HepG2 (cell line): Measurements from ENCODE around the gene ZFP36. TPM values are rescaled to one million over a fixed set of nuclear protein-coding genes. Genes with fewer than 3 reads are reported as not detected.
A peak's percentile ranks its signal among the peaks of the same experiment; 100 is the strongest.

ENCODE experiments used
- ADNP ChIP-seq: sonication (generic); formaldehyde crosslinking; IDR thresholded peaks from 2 replicates; pipeline ENCODE4 v1.4.0; 2020; ENCODE audit warnings: missing genetic modification reagents
- DBP ChIP-seq: sonication (generic); formaldehyde crosslinking; IDR thresholded peaks from 2 replicates; pipeline ENCODE4 v1.4.0; 2020; ENCODE audit warnings: missing genetic modification reagents; ENCODE audit errors: not compliant biosample characterization
- ELF3 ChIP-seq: IDR thresholded peaks from 2 replicates; pipeline ENCODE4 v1.6.1; 2016; ENCODE audit warnings: missing genetic modification reagents, missing compliant biosample characterization
- FUBP1 ChIP-seq: sonication (generic); formaldehyde crosslinking; IDR thresholded peaks from 2 replicates; pipeline ENCODE4 v1.5.1; 2020; ENCODE audit warnings: missing genetic modification reagents, mild to moderate bottlenecking, borderline replicate concordance
- KAT8 ChIP-seq: IDR thresholded peaks from 2 replicates; pipeline ENCODE4 v1.6.1; 2016; ENCODE audit warnings: missing genetic modification reagents, missing compliant biosample characterization
- MAF1 ChIP-seq: sonication (generic); formaldehyde crosslinking; IDR thresholded peaks from 2 replicates; pipeline ENCODE4 v1.5.0; 2020; ENCODE audit warnings: missing genetic modification reagents, borderline replicate concordance
- PHF5A ChIP-seq: IDR thresholded peaks from one replicate; pipeline ENCODE4 v1.6.1; 2018; ENCODE audit warnings: low read depth, missing genetic modification reagents; ENCODE audit not compliant: unreplicated experiment
- RAD51 ChIP-seq: fragments of 450-650 bp; IDR thresholded peaks from 2 replicates; pipeline ENCODE4 v1.6.1; 2016; ENCODE audit warnings: borderline replicate concordance
- SIX4 ChIP-seq: sonication (generic); formaldehyde crosslinking; IDR thresholded peaks from 2 replicates; pipeline ENCODE4 v1.4.0; 2020; ENCODE audit warnings: missing genetic modification reagents
- SKI ChIP-seq: fragments of 450-650 bp; IDR thresholded peaks from one replicate; pipeline ENCODE4 v1.6.1; 2018; ENCODE audit warnings: mild to moderate bottlenecking; ENCODE audit not compliant: partially characterized antibody
- TSC22D2 ChIP-seq: sonication (generic); formaldehyde crosslinking; IDR thresholded peaks from 2 replicates; pipeline ENCODE4 v1.5.1; 2020; ENCODE audit warnings: missing genetic modification reagents, mild to moderate bottlenecking, borderline replicate concordance
- USF2 ChIP-seq, 2 experiments: sonication (generic) in 1 of 2; formaldehyde crosslinking in 1 of 2; IDR thresholded peaks; 2 replicates each; pipeline versions ENCODE4 v1.5.1 to v1.6.1; 2011 to 2020; ENCODE audit warnings: borderline replicate concordance in 1 of 2, low read depth in 1 of 2, low read length in 1 of 2, mild to moderate bottlenecking in 1 of 2, missing genetic modification reagents in 1 of 2, moderate library complexity in 1 of 2
- ZNF280B ChIP-seq: sonication (generic); formaldehyde crosslinking; IDR thresholded peaks from 2 replicates; pipeline ENCODE4 v1.5.0; 2020; ENCODE audit warnings: missing genetic modification reagents, mild to moderate bottlenecking, borderline replicate concordance
- ZNF317 ChIP-seq: sonication (generic); formaldehyde crosslinking; IDR thresholded peaks from 2 replicates; pipeline ENCODE4 v1.5.0; 2020; ENCODE audit warnings: mild to moderate bottlenecking, missing genetic modification reagents
- ZNF33A ChIP-seq: sonication (generic); formaldehyde crosslinking; IDR thresholded peaks from 2 replicates; pipeline ENCODE4 v1.5.1; 2020; ENCODE audit warnings: missing genetic modification reagents, mild to moderate bottlenecking, moderate library complexity, borderline replicate concordance
- ZNF652 ChIP-seq: IDR thresholded peaks from 2 replicates; pipeline ENCODE4 v1.6.1; 2016; ENCODE audit warnings: low read depth, borderline replicate concordance
- polyA plus RNA-seq, 8 experiments: library from polyadenylated mRNA; depleted of rRNA in 3 of 8; stranded (reverse) in 7 of 8; unstranded in 1 of 8; fragments of >200 nt; fragmentation: Illumina TruSeq in 4 of 8; extraction: Trizol in 4 of 8; gene quantifications; 2 replicates each; pipeline versions ENCODE4 v1.2.1 to v1.2.3, GENCODE V29; 2011 to 2016; ENCODE audit warnings: low read depth in 4 of 8, missing spikeins in 1 of 8, mixed read lengths in 1 of 8; ENCODE audit not compliant: insufficient read depth in 1 of 8
- total RNA-seq, 5 experiments: library from RNA; depleted of rRNA; stranded (reverse); fragments of >200 nt; fragmentation: Illumina TruSeq; extraction: Trizol; gene quantifications; 2 replicates each; pipeline ENCODE4 v1.2.3, GENCODE V29; 2016; ENCODE audit warnings: low read depth in 1 of 5
- TF ChIP-seq, protein P1 (sequence below): sonication (generic); formaldehyde crosslinking; IDR thresholded peaks from 2 replicates; pipeline ENCODE4 v1.9.0; 2022; ENCODE audit warnings: missing genetic modification reagents, mild to moderate bottlenecking, borderline replicate concordance

ZFP36 gene
- total and polyA plus RNA-seq, 2 of the 13 experiments (the other 11 are each of a cell fraction or from before 2014, with no cell fraction given): 1.4 to 1.7 TPM

GRCh38 chr19:39412100-39412866 is 5.6 kb downstream of the ZFP36 start, which contains the start of gene PLEKHG2 (continued):
- TF ChIP-seq FUBP1 (CRISPR knock-in tag): no peak
- 0 out of 2 replicates have a peak, but pooled peaks have one; percentile 61 for TF ChIP-seq ADNP (CRISPR knock-in tag)
- peak; percentile 42 for TF ChIP-seq SKI
- peak; percentile 79 for TF ChIP-seq KAT8 (CRISPR knock-in tag)
- TF ChIP-seq ZNF280B (CRISPR knock-in tag): no peak
- TF ChIP-seq ZNF652 (CRISPR knock-in tag): peak; percentile 98
- TF ChIP-seq ZNF317 (CRISPR knock-in tag): peak; percentile 18; the same call in 1 of the 2 replicates
- peak; percentile 35; the same call in 1 of the 2 replicates for TF ChIP-seq TSC22D2 (CRISPR knock-in tag)
- TF ChIP-seq MAF1 (CRISPR knock-in tag): peak; percentile 88; the same call in 1 of the 2 replicates
- TF ChIP-seq ZNF33A (CRISPR knock-in tag): 0 out of 2 replicates have a peak, but pooled peaks have one; percentile 26
- TF ChIP-seq USF2 (IDR thresholded peaks at IDR 0.05; ENCODE audit: low read depth, low read length): peak; percentile 56; the same call in 1 of the 2 replicates
- peak; percentile 92 for TF ChIP-seq USF2 (CRISPR knock-in tag; IDR thresholded peaks at IDR 0.05; ENCODE audit: borderline replicate concordance)
- peak; percentile 86 for TF ChIP-seq RAD51
- TF ChIP-seq, protein P1, sequence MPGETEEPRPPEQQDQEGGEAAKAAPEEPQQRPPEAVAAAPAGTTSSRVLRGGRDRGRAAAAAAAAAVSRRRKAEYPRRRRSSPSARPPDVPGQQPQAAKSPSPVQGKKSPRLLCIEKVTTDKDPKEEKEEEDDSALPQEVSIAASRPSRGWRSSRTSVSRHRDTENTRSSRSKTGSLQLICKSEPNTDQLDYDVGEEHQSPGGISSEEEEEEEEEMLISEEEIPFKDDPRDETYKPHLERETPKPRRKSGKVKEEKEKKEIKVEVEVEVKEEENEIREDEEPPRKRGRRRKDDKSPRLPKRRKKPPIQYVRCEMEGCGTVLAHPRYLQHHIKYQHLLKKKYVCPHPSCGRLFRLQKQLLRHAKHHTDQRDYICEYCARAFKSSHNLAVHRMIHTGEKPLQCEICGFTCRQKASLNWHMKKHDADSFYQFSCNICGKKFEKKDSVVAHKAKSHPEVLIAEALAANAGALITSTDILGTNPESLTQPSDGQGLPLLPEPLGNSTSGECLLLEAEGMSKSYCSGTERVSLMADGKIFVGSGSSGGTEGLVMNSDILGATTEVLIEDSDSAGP (CRISPR knock-in tag): peak; percentile 58; the same call in 1 of the 2 replicates
- no peak for TF ChIP-seq DBP (CRISPR knock-in tag)
- TF ChIP-seq PHF5A (CRISPR knock-in tag): peak; percentile 82
- no peak for TF ChIP-seq SIX4 (CRISPR knock-in tag)
- peak; percentile 35 for TF ChIP-seq ELF3
